Upper lobe of left lung (tissue), 6 donors: ENCODE results near the gene NOD1. TPM values are rescaled to one million over a fixed set of nuclear protein-coding genes. Genes with fewer than 3 reads are reported as not detected.
A peak's percentile ranks its signal among the peaks of the same experiment; 100 is the strongest.

Experiments
- ATAC-seq, 2 donors: fragments of 200-7000 bp; cut with Tn5 transposase; one replicate each; pipeline ENCODE4 v1.9.1; 2022; ENCODE audit warnings: mild to moderate bottlenecking in 2 of 2, moderate library complexity in 2 of 2; ENCODE audit not compliant: low FRiP score in 2 of 2
- DNase-seq, 2 donors: peaks; one replicate each; pipeline ENCODE4 v3.0.0-alpha.2; 2019 to 2020
- H3K27ac ChIP-seq, 4 donors: fragments of 200-600 bp; sonication (generic); one replicate each; pipeline ENCODE4 v1.5.1; 2016 to 2019
- H3K27me3 ChIP-seq, 4 donors: fragments of 200-600 bp; sonication (generic); one replicate each; pipeline ENCODE4 v1.5.1; 2017 to 2019
- H3K36me3 ChIP-seq, 4 donors: fragments of 200-600 bp; sonication (generic); one replicate each; pipeline ENCODE4 v1.5.1; 2016 to 2019
- H3K4me1 ChIP-seq, 4 donors: fragments of 200-600 bp; sonication (generic); one replicate each; pipeline ENCODE4 v1.5.1; 2018 to 2019
- H3K4me3 ChIP-seq, 4 donors: fragments of 200-600 bp; sonication (generic); one replicate each; pipeline ENCODE4 v1.5.1; 2017 to 2019; ENCODE audit warnings: mild to moderate bottlenecking in 2 of 4, moderate library complexity in 1 of 4
- H3K9me3 ChIP-seq, 4 donors: fragments of 200-600 bp; sonication (generic); one replicate each; pipeline ENCODE4 v1.5.1; 2018 to 2019
- EP300 ChIP-seq, 4 donors: sonication (generic); formaldehyde crosslinking; IDR thresholded peaks; one replicate each; pipeline ENCODE4 v1.5.1; 2017; ENCODE audit warnings: antibody characterized with exemption in 4 of 4, control low read depth in 2 of 4
- POLR2A ChIP-seq, 4 donors: fragments of 450-650 bp; IDR thresholded peaks; one replicate each; pipeline ENCODE4 v1.5.1; 2016 to 2017; ENCODE audit warnings: antibody characterized with exemption in 4 of 4, mild to moderate bottlenecking in 2 of 4
- POLR2AphosphoS5 ChIP-seq, 2 donors: sonication (generic); formaldehyde crosslinking; IDR thresholded peaks; one replicate each; pipeline ENCODE4 v1.5.1; 2017; ENCODE audit warnings: antibody characterized with exemption in 2 of 2
- WGBS, 2 donors: methylation state at CpG; one replicate each; pipeline ENCODE4 v1.1.5; 2017 to 2018; 5-methylcytosine and 5-hydroxymethylcytosine counted together
- total RNA-seq, 6 donors: library from RNA; depleted of rRNA in 4 of 6; stranded (reverse); fragments of >200 nt in 4 of 6; gene quantifications; one replicate each; pipeline versions ENCODE4 v1.1.0 to v1.2.1, GENCODE V29; 2016 to 2021
- TF ChIP-seq, protein P1 (sequence below), 6 experiments: fragments of 450-650 bp in 4 of 6; fragments of 200-600 bp in 2 of 6; sonication (generic) in 2 of 6; IDR thresholded peaks; one replicate each; pipeline ENCODE4 v1.5.1; 2016 to 2019; ENCODE audit warnings: antibody characterized with exemption in 6 of 6
- donor health status: DM: no; HTN: no; CAD: no; lungs with moderate emphysema.
- donor health status: DM: no; HTN: yes; CAD: no; lungs with severe emphysema.

NOD1 gene
- total RNA-seq, 6 donors from 2014 or later: 24.7 to 71.2 (median 38.0) TPM

DNA sequence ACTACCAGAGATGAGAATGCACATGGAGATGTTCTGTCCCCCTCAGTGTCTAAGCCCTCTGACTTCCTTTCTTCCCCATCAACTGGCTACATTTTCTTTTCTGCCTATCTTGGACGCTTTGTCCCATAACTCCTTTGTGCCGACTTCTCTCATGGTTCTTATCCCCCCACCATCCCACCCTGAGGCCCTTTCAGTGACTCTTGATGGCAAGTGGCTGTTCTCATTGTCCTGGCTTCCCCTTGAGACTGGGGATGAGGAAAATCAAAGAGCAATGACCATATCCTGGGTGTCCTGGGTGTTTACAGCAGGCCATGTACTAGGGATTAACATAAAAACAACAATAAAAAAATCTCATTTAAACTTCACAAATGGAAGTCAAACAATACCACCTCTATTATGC is 44.9 kb upstream of the NOD1 start:
- H3K36me3 ChIP-seq: no peaks in the 10 kb centered on the region
- TF ChIP-seq EP300 (IDR thresholded peaks at IDR 0.05) (no peak), POLR2A (IDR thresholded peaks at IDR 0.05) (no peak), POLR2AphosphoS5 (IDR thresholded peaks at IDR 0.05) (no peak)
- TF ChIP-seq, protein P1, sequence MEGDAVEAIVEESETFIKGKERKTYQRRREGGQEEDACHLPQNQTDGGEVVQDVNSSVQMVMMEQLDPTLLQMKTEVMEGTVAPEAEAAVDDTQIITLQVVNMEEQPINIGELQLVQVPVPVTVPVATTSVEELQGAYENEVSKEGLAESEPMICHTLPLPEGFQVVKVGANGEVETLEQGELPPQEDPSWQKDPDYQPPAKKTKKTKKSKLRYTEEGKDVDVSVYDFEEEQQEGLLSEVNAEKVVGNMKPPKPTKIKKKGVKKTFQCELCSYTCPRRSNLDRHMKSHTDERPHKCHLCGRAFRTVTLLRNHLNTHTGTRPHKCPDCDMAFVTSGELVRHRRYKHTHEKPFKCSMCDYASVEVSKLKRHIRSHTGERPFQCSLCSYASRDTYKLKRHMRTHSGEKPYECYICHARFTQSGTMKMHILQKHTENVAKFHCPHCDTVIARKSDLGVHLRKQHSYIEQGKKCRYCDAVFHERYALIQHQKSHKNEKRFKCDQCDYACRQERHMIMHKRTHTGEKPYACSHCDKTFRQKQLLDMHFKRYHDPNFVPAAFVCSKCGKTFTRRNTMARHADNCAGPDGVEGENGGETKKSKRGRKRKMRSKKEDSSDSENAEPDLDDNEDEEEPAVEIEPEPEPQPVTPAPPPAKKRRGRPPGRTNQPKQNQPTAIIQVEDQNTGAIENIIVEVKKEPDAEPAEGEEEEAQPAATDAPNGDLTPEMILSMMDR (IDR thresholded peaks at IDR 0.05): no peak
- H3K27ac ChIP-seq: no peak overlapping the region
- no peaks in the 10 kb centered on the region for H3K27me3 ChIP-seq
- WGBS, 2 donors: 100% methylated on average over 2 of the region's 2 CpGs
- DNase-seq: no peak
- H3K4me3 ChIP-seq: no peak overlapping the region
- H3K4me1 ChIP-seq: peaks cover 6 to 17% (median 10%) of the 10 kb centered on the region in 4 donors
- no peak for ATAC-seq
- no peaks in the 10 kb centered on the region for H3K9me3 ChIP-seq

- no peak overlapping the region for H3K27ac ChIP-seq
- no peak overlapping the region for H3K4me3 ChIP-seq
- H3K9me3 ChIP-seq: no peaks in the 10 kb centered on the region
- H3K27me3 ChIP-seq: no peaks in the 10 kb centered on the region
- 95 to 99% methylated on average over 3 of the region's 3 CpGs for whole genome bisulfite sequencing, 2 donors
- DNase-seq (no peak), ATAC-seq (no peak)
- H3K36me3 ChIP-seq: no peaks in the 10 kb centered on the region
- no peak for TF ChIP-seq POLR2AphosphoS5 (IDR thresholded peaks at IDR 0.05)
- TF ChIP-seq, protein P1 (IDR thresholded peaks at IDR 0.05): no peak
- TF ChIP-seq POLR2A (IDR thresholded peaks at IDR 0.05): no peak
- no peak for TF ChIP-seq EP300 (IDR thresholded peaks at IDR 0.05)
- H3K4me1 ChIP-seq: peaks cover 6 to 17% (median 10%) of the 10 kb centered on the region in 4 donors
Measured at GRCh38 chr7:30522159-30522558, 43.6 kb upstream of the NOD1 start.

DNA sequence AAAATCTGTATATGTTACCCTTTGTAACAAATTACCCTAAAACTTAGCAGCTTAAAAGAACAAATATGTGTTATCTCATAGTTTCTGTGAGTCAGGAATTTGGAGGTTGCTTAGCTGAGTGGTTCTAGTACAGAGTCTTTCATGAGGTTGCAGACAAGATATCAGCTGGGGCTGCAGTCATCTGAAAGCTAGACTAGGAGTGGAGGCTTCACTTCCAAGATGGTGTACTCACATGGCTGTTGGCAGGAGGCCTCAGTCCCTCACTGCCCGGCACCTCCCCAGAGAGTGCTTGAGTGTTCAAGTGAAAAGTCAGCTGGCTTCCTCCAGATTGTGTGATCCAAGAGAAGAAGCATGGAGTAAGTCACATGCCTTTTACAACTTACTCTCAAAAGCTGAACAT is 42.9 kb upstream of the NOD1 start:
- Histone ChIP-seq H3K4me3 (no peak overlapping the region), H3K27me3 (no peaks in the 10 kb centered on the region), H3K27ac (no peak overlapping the region), H3K4me1 (peaks cover 6 to 17% (median 10%) of the 10 kb centered on the region in 4 donors), H3K36me3 (no peaks in the 10 kb centered on the region), H3K9me3 (no peaks in the 10 kb centered on the region)
- DNase-seq (peak in 1 of 2 donors; percentile 63), ATAC-seq (peak in 1 of 2 donors; percentile 91)
- WGBS, 2 donors: 40 to 68% methylated on average over 1 of the region's 1 CpG
- TF ChIP-seq, protein P1 (IDR thresholded peaks at IDR 0.05): no peak
- no peak for TF ChIP-seq EP300 (IDR thresholded peaks at IDR 0.05)
- TF ChIP-seq POLR2AphosphoS5 (IDR thresholded peaks at IDR 0.05): no peak
- TF ChIP-seq POLR2A (IDR thresholded peaks at IDR 0.05): no peak

- Histone ChIP-seq H3K27ac (no peak overlapping the region), H3K36me3 (no peaks in the 10 kb centered on the region), H3K27me3 (no peaks in the 10 kb centered on the region), H3K4me1 (peaks cover 6 to 17% (median 10%) of the 10 kb centered on the region in 4 donors), H3K4me3 (no peak overlapping the region), H3K9me3 (no peaks in the 10 kb centered on the region)
- no peak for TF ChIP-seq POLR2A (IDR thresholded peaks at IDR 0.05)
- no peak for TF ChIP-seq EP300 (IDR thresholded peaks at IDR 0.05)
- TF ChIP-seq POLR2AphosphoS5 (IDR thresholded peaks at IDR 0.05): no peak
- TF ChIP-seq, protein P1 (IDR thresholded peaks at IDR 0.05): no peak
- WGBS, 2 donors: 74 to 85% methylated on average over 3 of the region's 3 CpGs
- DNase-seq (no peak), ATAC-seq (no peak)
Measured at GRCh38 chr7:30519122-30519521, 40.5 kb upstream of the NOD1 start.

GRCh38 chr7:30515761-30516160 is 37.2 kb upstream of the NOD1 start:
- H3K9me3 ChIP-seq: no peaks in the 10 kb centered on the region
- H3K4me1 ChIP-seq: peaks cover 0 to 5% (median 2%) of the 10 kb centered on the region in 4 donors
- TF ChIP-seq POLR2AphosphoS5 (IDR thresholded peaks at IDR 0.05) (no peak), EP300 (IDR thresholded peaks at IDR 0.05) (no peak), POLR2A (IDR thresholded peaks at IDR 0.05) (no peak)
- TF ChIP-seq, protein P1 (IDR thresholded peaks at IDR 0.05): no peak
- no peaks in the 10 kb centered on the region for H3K27me3 ChIP-seq
- H3K36me3 ChIP-seq: no peaks in the 10 kb centered on the region
- no peak for ATAC-seq
- 91 to 93% methylated on average over 2 of the region's 2 CpGs for WGBS, 2 donors
- H3K4me3 ChIP-seq: no peak overlapping the region
- no peak for DNase-seq
- H3K27ac ChIP-seq: no peak overlapping the region
